H1 (cell line): ENCODE measurements around the gene FRMPD1. TPM values are rescaled to one million over a fixed set of nuclear protein-coding genes. Genes with fewer than 3 reads are reported as not detected.
A peak's percentile ranks its signal among the peaks of the same experiment; 100 is the strongest.

ENCODE experiments used
- CTCF ChIA-PET: fragments of 300-600 bp; sonication (Branson Sonifier 250); formaldehyde crosslinking; loops from one replicate; lab custom pipeline; 2021; ENCODE audit not compliant: partially characterized antibody; lab: Charles Lee
- POLR2A ChIA-PET: fragments of 300-600 bp; sonication (Branson Sonifier 250); formaldehyde crosslinking; loops from one replicate; lab custom pipeline; 2021; ENCODE audit warnings: inconsistent platforms; ENCODE audit not compliant: partially characterized antibody; lab: Charles Lee
- DNase-seq, 2 experiments: peaks; one replicate each; pipeline versions ENCODE4 v3.0.0 to v3.0.0-alpha.2; 2010 to 2022; ENCODE audit warnings: low spot score in 2 of 2, low read depth in 1 of 2, mixed read lengths in 1 of 2
- FAIRE-seq: peaks from 2 replicates; lab custom pipeline; 2011; peaks lifted over from hg19 to GRCh38; lab: Jason Lieb, UNC
- H2AFZ ChIP-seq: 2 replicates; pipeline ENCODE4 v1.8.1; 2012; ENCODE audit warnings: low read length, inconsistent platforms
- H2AK5ac ChIP-seq: 2 replicates; pipeline ENCODE4 v1.6.1; 2013; ENCODE audit warnings: low read depth, low read length
- H2BK120ac ChIP-seq: replicated peaks from 2 replicates; pipeline ENCODE3; 2013; ENCODE audit warnings: low read depth, low read length, inconsistent platforms
- H2BK12ac ChIP-seq: 2 replicates; pipeline ENCODE4 v1.6.1; 2013; ENCODE audit warnings: low read depth, low read length
- H2BK15ac ChIP-seq: 2 replicates; pipeline ENCODE4 v1.6.1; 2013; ENCODE audit warnings: low read length
- H2BK20ac ChIP-seq: 2 replicates; pipeline ENCODE4 v1.6.1; 2013; ENCODE audit warnings: low read length
- H2BK5ac ChIP-seq: 2 replicates; pipeline ENCODE4 v1.6.1; 2013; ENCODE audit warnings: low read depth, low read length
- H3K14ac ChIP-seq: 2 replicates; pipeline ENCODE4 v1.6.1; 2013; ENCODE audit warnings: inconsistent platforms; ENCODE audit not compliant: insufficient read length
- H3K18ac ChIP-seq: 2 replicates; pipeline ENCODE4 v1.6.1; 2013; ENCODE audit warnings: low read length; ENCODE audit errors: extremely low read depth
- H3K23ac ChIP-seq: 2 replicates; pipeline ENCODE4 v1.6.1; 2013; ENCODE audit warnings: inconsistent platforms; ENCODE audit not compliant: insufficient read length
- H3K23me2 ChIP-seq: 2 replicates; pipeline ENCODE4 v1.6.1; 2013; ENCODE audit warnings: low read depth, low read length
- H3K27ac ChIP-seq: 2 replicates; pipeline ENCODE4 v1.6.1; 2011; ENCODE audit warnings: low read depth, low read length, inconsistent platforms
- H3K27me3 ChIP-seq, 4 experiments: replicated peaks in 1 of 4; 1 replicate in 1 of 4; 2 replicates in 3 of 4; pipeline versions ENCODE4 v1.6.1 to v1.8.1; 2011 to 2013; ENCODE audit warnings: low read length in 3 of 4, mild to moderate bottlenecking in 3 of 4, inconsistent platforms in 2 of 4, mixed read lengths in 2 of 4, moderate library complexity in 1 of 4; ENCODE audit not compliant: control insufficient read depth in 3 of 4, insufficient read depth in 3 of 4; ENCODE audit errors: extremely low read depth in 1 of 4
- H3K36me3 ChIP-seq, 4 experiments: 2 replicates each; pipeline versions ENCODE4 v1.6.1 to v1.8.1; 2011 to 2013; ENCODE audit warnings: mild to moderate bottlenecking in 4 of 4, low read length in 3 of 4, moderate library complexity in 2 of 4, control low read depth in 1 of 4, inconsistent platforms in 1 of 4; ENCODE audit not compliant: insufficient read depth in 4 of 4, control insufficient read depth in 2 of 4
- H3K4ac ChIP-seq: replicated peaks from 2 replicates; pipeline ENCODE3; 2013; ENCODE audit warnings: low read length, low read depth, mixed read lengths, inconsistent platforms; ENCODE audit not compliant: insufficient read length
- H3K4me1 ChIP-seq, 4 experiments: replicated peaks in 1 of 4; 1 replicate in 1 of 4; 2 replicates in 3 of 4; pipeline versions ENCODE4 v1.6.1 to v1.8.1; 2011 to 2013; ENCODE audit warnings: low read length in 3 of 4, inconsistent platforms in 2 of 4, mixed read lengths in 1 of 4; ENCODE audit not compliant: insufficient read depth in 4 of 4, control insufficient read depth in 3 of 4
- H3K4me2 ChIP-seq, 2 experiments: 2 replicates each; pipeline versions ENCODE4 v1.6.1 to v1.8.1; 2011 to 2013; ENCODE audit warnings: low read depth in 2 of 2, low read length in 2 of 2, control low read depth in 1 of 2, inconsistent platforms in 1 of 2, mild to moderate bottlenecking in 1 of 2; ENCODE audit not compliant: insufficient read depth in 1 of 2
- H3K4me3 ChIP-seq, 4 experiments: fragments of 200-600, 300-600 bp in 1 of 4; sonication (generic), shearing (Covaris generic), sonication (Bioruptor Twin) in 1 of 4; 2 replicates each; pipeline versions ENCODE4 v1.5.1 to v1.8.1; 2011 to 2016; ENCODE audit warnings: low read length in 4 of 4, low read depth in 3 of 4, control low read depth in 2 of 4, inconsistent platforms in 2 of 4, mild to moderate bottlenecking in 2 of 4, mixed read lengths in 1 of 4, moderate library complexity in 1 of 4; ENCODE audit not compliant: insufficient read depth in 2 of 4; ENCODE audit errors: extremely low read depth in 1 of 4
- H3K56ac ChIP-seq: replicated peaks from 2 replicates; pipeline ENCODE3; 2013; ENCODE audit warnings: low read depth, mild to moderate bottlenecking, mixed read lengths, low read length, inconsistent platforms; ENCODE audit not compliant: insufficient read length
- H3K79me1 ChIP-seq: 2 replicates; pipeline ENCODE4 v1.6.1; 2013; ENCODE audit warnings: low read depth, low read length, control low read depth
- H3K79me2 ChIP-seq, 2 experiments: 2 replicates each; pipeline versions ENCODE4 v1.6.1 to v1.8.1; 2012 to 2013; ENCODE audit warnings: low read length in 2 of 2, mild to moderate bottlenecking in 2 of 2, inconsistent platforms in 1 of 2; ENCODE audit not compliant: insufficient read depth in 2 of 2, control insufficient read depth in 1 of 2
- H3K9ac ChIP-seq, 4 experiments: replicated peaks in 1 of 4; 1 replicate in 1 of 4; 2 replicates in 3 of 4; pipeline versions ENCODE4 v1.6.1 to v1.8.1; 2011 to 2013; ENCODE audit warnings: low read depth in 3 of 4, low read length in 3 of 4, control low read depth in 2 of 4, mild to moderate bottlenecking in 2 of 4, moderate library complexity in 2 of 4, inconsistent platforms in 1 of 4; ENCODE audit errors: extremely low read depth in 1 of 4
- H3K9me3 ChIP-seq, 2 experiments: 2 replicates each; pipeline versions ENCODE4 v1.6.1 to v1.8.1; 2012 to 2013; ENCODE audit warnings: mild to moderate bottlenecking in 2 of 2, moderate library complexity in 2 of 2, control low read depth in 1 of 2, inconsistent platforms in 1 of 2, low read depth in 1 of 2, low read length in 1 of 2, mixed read lengths in 1 of 2; ENCODE audit not compliant: insufficient read depth in 2 of 2
- H4K20me1 ChIP-seq, 2 experiments: replicated peaks in 1 of 2; 2 replicates each; pipeline versions ENCODE3 to v1.8.1; 2011 to 2013; ENCODE audit warnings: inconsistent platforms in 2 of 2, low read length in 2 of 2, mild to moderate bottlenecking in 1 of 2; ENCODE audit not compliant: insufficient read depth in 2 of 2, control insufficient read depth in 1 of 2
- H4K5ac ChIP-seq: 2 replicates; pipeline ENCODE4 v1.6.1; 2013; ENCODE audit warnings: low read length, low read depth, mixed read lengths, inconsistent platforms; ENCODE audit not compliant: insufficient read length
- H4K8ac ChIP-seq: 2 replicates; pipeline ENCODE4 v1.8.0; 2013; ENCODE audit warnings: mild to moderate bottlenecking, moderate library complexity, low read length, inconsistent platforms; ENCODE audit not compliant: insufficient read depth; ENCODE audit errors: extremely low read depth
- H4K91ac ChIP-seq: replicated peaks from 2 replicates; pipeline ENCODE3; 2013; ENCODE audit warnings: low read length, mixed read lengths, inconsistent platforms; ENCODE audit not compliant: insufficient read length
- ASH2L ChIP-seq: fragments of 200-600, 300-600 bp; sonication (generic); IDR thresholded peaks from one replicate; pipeline ENCODE4 v1.7.1; 2017; ENCODE audit warnings: low read length
- BRCA1 ChIP-seq: IDR thresholded peaks from 2 replicates; pipeline ENCODE4 v1.6.1; 2012; ENCODE audit warnings: low read depth, low read length, improper control_type of control experiment
- CEBPB ChIP-seq: IDR thresholded peaks from 2 replicates; pipeline ENCODE4 v1.6.1; 2012; ENCODE audit warnings: low read depth, low read length
- CREB1 ChIP-seq: IDR thresholded peaks from 2 replicates; pipeline ENCODE4 v1.6.1; 2012; ENCODE audit warnings: inconsistent platforms
- GTF2F1 ChIP-seq: IDR thresholded peaks from 2 replicates; pipeline ENCODE4 v1.6.1; 2012; ENCODE audit warnings: low read depth, low read length, improper control_type of control experiment, borderline replicate concordance
- KDM1A ChIP-seq: fragments of 200-600, 300-600 bp; sonication (generic); IDR thresholded peaks from 2 replicates; pipeline ENCODE4 v1.7.1; 2016; ENCODE audit warnings: mild to moderate bottlenecking, low read length, borderline replicate concordance
- KDM4A ChIP-seq: IDR thresholded peaks from one replicate; pipeline ENCODE4 v1.7.1; 2012; ENCODE audit warnings: low read depth, mild to moderate bottlenecking, moderate library complexity, low read length, inconsistent platforms; ENCODE audit not compliant: severe bottlenecking
- RNF2 ChIP-seq: fragments of 200-900, 300-1000 bp; sonication (generic); IDR thresholded peaks from 2 replicates; pipeline ENCODE4 v1.7.1; 2016; ENCODE audit warnings: borderline replicate concordance, low read depth, mild to moderate bottlenecking, antibody characterized with exemption, low read length; ENCODE audit not compliant: poor library complexity, severe bottlenecking; ENCODE audit errors: missing control alignments
- RXRA ChIP-seq: IDR thresholded peaks from 2 replicates; pipeline ENCODE4 v1.6.1; 2011; ENCODE audit warnings: low read depth, mild to moderate bottlenecking, low read length, moderate library complexity; ENCODE audit not compliant: insufficient read depth
- SIRT6 ChIP-seq: IDR thresholded peaks from one replicate; pipeline ENCODE4 v1.7.1; 2012; ENCODE audit warnings: low read length, inconsistent platforms
- SIX5 ChIP-seq: IDR thresholded peaks from 2 replicates; pipeline ENCODE4 v1.6.1; 2011; ENCODE audit warnings: mild to moderate bottlenecking, low read depth, low read length
- WGBS, 2 experiments: shearing (Covaris generic) in 1 of 2; methylation state at CpG; one replicate each; pipeline versions ENCODE4 v1.1.6 to v1.1.7; 2013 to 2015; ENCODE audit warnings: low lambda C conversion rate in 2 of 2, mixed read lengths in 2 of 2, inconsistent platforms in 1 of 2, low coverage in 1 of 2, missing lambda C conversion rate in 1 of 2; ENCODE audit not compliant: insufficient replicate concordance in 2 of 2, insufficient coverage in 1 of 2, insufficient read length in 1 of 2; ENCODE audit errors: extremely low coverage in 1 of 2, missing lambda C conversion rate in 1 of 2; 5-methylcytosine and 5-hydroxymethylcytosine counted together
- polyA plus RNA-seq, 7 experiments: library from polyadenylated mRNA; depleted of rRNA in 3 of 7; stranded (reverse) in 5 of 7; unstranded in 2 of 7; fragments of >200 nt in 5 of 7; fragments of 200-250 nt in 2 of 7; gene quantifications; 1 replicate in 5 of 7; 2 replicates in 1 of 7; 4 replicates in 1 of 7; pipeline versions ENCODE4 v1.2.1 to v1.2.3, GENCODE V29; 2011 to 2013; ENCODE audit warnings: missing spikeins in 2 of 7, mixed read lengths in 2 of 7
- total RNA-seq: library from RNA; stranded (reverse); fragmentation: NEBNext Ultra II Directional; extraction: Animal tissue kit (Norgen Biotek cat#: 25700); gene quantifications from 2 replicates; pipeline ENCODE4 v1.2.1, GENCODE V29; 2021
- TF ChIP-seq, protein P1 (sequence below): IDR thresholded peaks from 2 replicates; pipeline ENCODE4 v1.6.1; 2012; ENCODE audit warnings: inconsistent platforms
- TF ChIP-seq, protein P2 (sequence below): IDR thresholded peaks from 2 replicates; pipeline ENCODE4 v1.6.1; 2011; ENCODE audit warnings: low read depth, mild to moderate bottlenecking, low read length; ENCODE audit not compliant: insufficient read depth

The FRMPD1 gene
- total and polyA plus RNA-seq, 2 of the 8 experiments (the other 6 are each of a cell fraction or from before 2014, with no cell fraction given): 0.27 to 0.32 TPM

GRCh38 chr9:37732086-37732741, 81.5 kb downstream of the FRMPD1 start:
- Histone ChIP-seq H3K4me3 (no peak overlapping the region), H3K79me1 (no peaks in the 10 kb centered on the region), H2BK15ac (no peak overlapping the region), H2BK120ac (no peak overlapping the region), H3K56ac (no peak overlapping the region), H2BK5ac (no peak overlapping the region), H3K9me3 (no peaks in the 10 kb centered on the region), H2BK12ac (no peak overlapping the region), H4K91ac (no peak overlapping the region), H2AFZ (no peak overlapping the region), H3K14ac (no peak overlapping the region), H3K4ac (peak overlapping the region; percentile 25), H3K23ac (no peak overlapping the region), H3K9ac (no peak overlapping the region), H3K18ac (no peak overlapping the region; the same call in 1 of the 2 replicates), H3K23me2 (peaks cover 1% of the 10 kb centered on the region; the same call in 1 of the 2 replicates), H3K36me3 (no peaks in the 10 kb centered on the region), H4K20me1 (no peaks in the 10 kb centered on the region), H3K27ac (no peak overlapping the region), H4K8ac (no peak overlapping the region), H3K79me2 (no peaks in the 10 kb centered on the region), H3K4me1 (peaks cover 0 to 14% (median 3%) of the 10 kb centered on the region in 4 experiments; a peak in 4 of 7 replicates), H3K4me2 (no peak overlapping the region), H4K5ac (no peak overlapping the region), H2AK5ac (no peak overlapping the region), H3K27me3 (no peaks in the 10 kb centered on the region), H2BK20ac (no peak overlapping the region)
- no peak for DNase-seq
- WGBS, 2 experiments: 93% methylated on average over 10 of the region's 10 CpGs; no CpG with 5 or more reads in 1 of the 2 experiments
- no peak for FAIRE-seq
- POLR2A ChIA-PET: interaction anchor here (1.2 kb wide), 1 partner anchor 68 kb away, joined by 3 read pairs; the partner anchor contains the start of gene DCAF10
- CTCF ChIA-PET: interaction anchor here (0.9 to 1.7 kb wide), 3 partner anchors 14 to 26 kb away, joined by 3 to 5 read pairs (median 3); no protein-coding TSS in a partner anchor
- TF ChIP-seq, protein P1, sequence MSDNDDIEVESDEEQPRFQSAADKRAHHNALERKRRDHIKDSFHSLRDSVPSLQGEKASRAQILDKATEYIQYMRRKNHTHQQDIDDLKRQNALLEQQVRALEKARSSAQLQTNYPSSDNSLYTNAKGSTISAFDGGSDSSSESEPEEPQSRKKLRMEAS: no peak
- no peak for TF ChIP-seq SIRT6
- TF ChIP-seq KDM4A: no peak
- TF ChIP-seq GTF2F1: no peak
- TF ChIP-seq CEBPB: no peak
- TF ChIP-seq BRCA1: no peak
- no peak for TF ChIP-seq RNF2
- no peak for TF ChIP-seq ASH2L
- TF ChIP-seq, protein P2, sequence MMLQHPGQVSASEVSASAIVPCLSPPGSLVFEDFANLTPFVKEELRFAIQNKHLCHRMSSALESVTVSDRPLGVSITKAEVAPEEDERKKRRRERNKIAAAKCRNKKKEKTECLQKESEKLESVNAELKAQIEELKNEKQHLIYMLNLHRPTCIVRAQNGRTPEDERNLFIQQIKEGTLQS: no peak
- TF ChIP-seq RXRA: no peak
- no peak for TF ChIP-seq SIX5
- TF ChIP-seq KDM1A: no peak
- TF ChIP-seq CREB1: no peak
